Testis (tissue), 2 donors: ENCODE results near the gene GTF3C6.

Experiments
- POLR2A ChIP-seq: fragments of 450-650 bp; IDR thresholded peaks from one replicate; pipeline ENCODE4 v1.6.1; 2017; ENCODE audit warnings: antibody characterized with exemption, mild to moderate bottlenecking, moderate library complexity
- TF ChIP-seq, protein P1 (sequence below), 3 experiments: fragments of 450-650 bp in 2 of 3; fragments of 200-600 bp in 1 of 3; sonication (generic) in 1 of 3; IDR thresholded peaks; one replicate each; pipeline ENCODE4 v1.5.1; 2016 to 2019; ENCODE audit warnings: antibody characterized with exemption in 3 of 3, mild to moderate bottlenecking in 2 of 3, moderate library complexity in 1 of 3

- TF ChIP-seq, protein P1, sequence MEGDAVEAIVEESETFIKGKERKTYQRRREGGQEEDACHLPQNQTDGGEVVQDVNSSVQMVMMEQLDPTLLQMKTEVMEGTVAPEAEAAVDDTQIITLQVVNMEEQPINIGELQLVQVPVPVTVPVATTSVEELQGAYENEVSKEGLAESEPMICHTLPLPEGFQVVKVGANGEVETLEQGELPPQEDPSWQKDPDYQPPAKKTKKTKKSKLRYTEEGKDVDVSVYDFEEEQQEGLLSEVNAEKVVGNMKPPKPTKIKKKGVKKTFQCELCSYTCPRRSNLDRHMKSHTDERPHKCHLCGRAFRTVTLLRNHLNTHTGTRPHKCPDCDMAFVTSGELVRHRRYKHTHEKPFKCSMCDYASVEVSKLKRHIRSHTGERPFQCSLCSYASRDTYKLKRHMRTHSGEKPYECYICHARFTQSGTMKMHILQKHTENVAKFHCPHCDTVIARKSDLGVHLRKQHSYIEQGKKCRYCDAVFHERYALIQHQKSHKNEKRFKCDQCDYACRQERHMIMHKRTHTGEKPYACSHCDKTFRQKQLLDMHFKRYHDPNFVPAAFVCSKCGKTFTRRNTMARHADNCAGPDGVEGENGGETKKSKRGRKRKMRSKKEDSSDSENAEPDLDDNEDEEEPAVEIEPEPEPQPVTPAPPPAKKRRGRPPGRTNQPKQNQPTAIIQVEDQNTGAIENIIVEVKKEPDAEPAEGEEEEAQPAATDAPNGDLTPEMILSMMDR (IDR thresholded peaks at IDR 0.05), result no peak
- no peak for TF ChIP-seq POLR2A
Observed at GRCh38 chr6:111015389-111016124, 57.1 kb downstream of the GTF3C6 start.
